ENCODE measurements around the gene LSAMP.

LSAMP gene

GRCh38 chr3:116408473-116408872 is 36.8 kb downstream of the LSAMP start:
- Mint-ChIP-seq H3K27ac (no peak overlapping the region), H3K27me3 (no peaks in the 10 kb centered on the region), H3K4me3 (no peak overlapping the region), H3K4me1 (no peaks in the 10 kb centered on the region), H3K36me3 (no peaks in the 10 kb centered on the region), H3K9me3 (peaks cover 0 to 1% of the 10 kb centered on the region in 2 donors)
- DNase-seq (no peak), ATAC-seq (replicated peaks) (no peak)

- Mint-ChIP-seq H3K9me3 (peaks cover 0 to 1% of the 10 kb centered on the region in 2 donors), H3K27ac (no peak overlapping the region), H3K4me1 (no peaks in the 10 kb centered on the region), H3K36me3 (no peaks in the 10 kb centered on the region), H3K27me3 (no peaks in the 10 kb centered on the region), H3K4me3 (no peak overlapping the region)
- no peak for ATAC-seq (replicated peaks)
- no peak for DNase-seq
Measured at GRCh38 chr3:116405231-116405630, 40.1 kb downstream of the LSAMP start.

- no peak overlapping the region for H3K4me3 Mint-ChIP-seq
- no peak overlapping the region for H3K27ac Mint-ChIP-seq
- H3K9me3 Mint-ChIP-seq = peaks cover 1 to 3% of the 10 kb centered on the region in 2 donors
- no peak for DNase-seq
- H3K36me3 Mint-ChIP-seq = no peaks in the 10 kb centered on the region
- no peak for ATAC-seq (replicated peaks)
- no peaks in the 10 kb centered on the region for H3K4me1 Mint-ChIP-seq
- no peaks in the 10 kb centered on the region for H3K27me3 Mint-ChIP-seq
Measured at GRCh38 chr3:116399701-116400226, 45.5 kb downstream of the LSAMP start.

- H3K27ac Mint-ChIP-seq = no peak overlapping the region
- DNase-seq (no peak), ATAC-seq (replicated peaks) (no peak)
- H3K4me3 Mint-ChIP-seq = no peak overlapping the region
- peaks cover 3 to 4% of the 10 kb centered on the region in 2 donors for H3K9me3 Mint-ChIP-seq
- no peaks in the 10 kb centered on the region for H3K4me1 Mint-ChIP-seq
- no peaks in the 10 kb centered on the region for H3K36me3 Mint-ChIP-seq
- no peaks in the 10 kb centered on the region for H3K27me3 Mint-ChIP-seq
Measured at GRCh38 chr3:116394365-116394764, 50.9 kb downstream of the LSAMP start.

- Mint-ChIP-seq H3K27ac (no peak overlapping the region), H3K4me1 (no peaks in the 10 kb centered on the region), H3K27me3 (no peaks in the 10 kb centered on the region), H3K4me3 (no peak overlapping the region), H3K36me3 (no peaks in the 10 kb centered on the region), H3K9me3 (peaks cover 4 to 6% of the 10 kb centered on the region in 2 donors)
- DNase-seq (no peak), ATAC-seq (replicated peaks) (no peak)
Measured at GRCh38 chr3:116393199-116393598, 52.1 kb downstream of the LSAMP start.

- H3K27me3 Mint-ChIP-seq = no peaks in the 10 kb centered on the region
- H3K4me3 Mint-ChIP-seq = no peak overlapping the region
- ATAC-seq (replicated peaks) (peak in 1 of 2 donors; percentile 7), DNase-seq (no peak)
- H3K9me3 Mint-ChIP-seq = peaks cover 4 to 6% of the 10 kb centered on the region in 2 donors
- no peak overlapping the region for H3K27ac Mint-ChIP-seq
- no peaks in the 10 kb centered on the region for H3K36me3 Mint-ChIP-seq
- no peaks in the 10 kb centered on the region for H3K4me1 Mint-ChIP-seq
Measured at GRCh38 chr3:116392291-116392690, 53.0 kb downstream of the LSAMP start.

GRCh38 chr3:116391296-116392201 is 53.7 kb downstream of the LSAMP start:
- no peaks in the 10 kb centered on the region for H3K36me3 Mint-ChIP-seq
- no peak for ATAC-seq (replicated peaks)
- no peak for DNase-seq
- H3K4me3 Mint-ChIP-seq = no peak overlapping the region
- no peak overlapping the region for H3K27ac Mint-ChIP-seq
- H3K4me1 Mint-ChIP-seq = no peaks in the 10 kb centered on the region
- H3K9me3 Mint-ChIP-seq = peaks cover 4 to 6% of the 10 kb centered on the region in 2 donors
- no peaks in the 10 kb centered on the region for H3K27me3 Mint-ChIP-seq

- ATAC-seq (replicated peaks) (no peak), DNase-seq (no peak)
- Mint-ChIP-seq H3K36me3 (no peaks in the 10 kb centered on the region), H3K4me1 (no peaks in the 10 kb centered on the region), H3K4me3 (no peak overlapping the region), H3K27me3 (no peaks in the 10 kb centered on the region), H3K27ac (no peak overlapping the region), H3K9me3 (peaks cover 4 to 6% of the 10 kb centered on the region in 2 donors)
Measured at GRCh38 chr3:116390318-116390717, 55.0 kb downstream of the LSAMP start.

- no peaks in the 10 kb centered on the region for H3K36me3 Mint-ChIP-seq
- no peak for DNase-seq
- peaks cover 4 to 8% of the 10 kb centered on the region in 2 donors for H3K9me3 Mint-ChIP-seq
Measured at GRCh38 chr3:116388867-116389385, 56.4 kb downstream of the LSAMP start.

GRCh38 chr3:116386168-116386567 is 59.1 kb downstream of the LSAMP start:
- no peak overlapping the region for H3K4me3 Mint-ChIP-seq
- DNase-seq (no peak), ATAC-seq (replicated peaks) (no peak)
- H3K36me3 Mint-ChIP-seq = no peaks in the 10 kb centered on the region
- no peaks in the 10 kb centered on the region for H3K4me1 Mint-ChIP-seq
- no peak overlapping the region for H3K27ac Mint-ChIP-seq
- H3K27me3 Mint-ChIP-seq = no peaks in the 10 kb centered on the region
- H3K9me3 Mint-ChIP-seq = peaks cover 4 to 5% of the 10 kb centered on the region in 2 donors

More at GRCh38 chr3:116388867-116389385, 56.4 kb downstream of the LSAMP start:
- Mint-ChIP-seq H3K4me1 (no peaks in the 10 kb centered on the region), H3K27ac (no peak overlapping the region), H3K27me3 (no peaks in the 10 kb centered on the region), H3K4me3 (no peak overlapping the region)
- ATAC-seq (replicated peaks) = no peak

GRCh38 chr3:116384717-116385116 is 60.6 kb downstream of the LSAMP start:
- Mint-ChIP-seq H3K4me3 (no peak overlapping the region), H3K9me3 (peaks cover 3 to 4% of the 10 kb centered on the region in 2 donors), H3K36me3 (no peaks in the 10 kb centered on the region), H3K27me3 (no peaks in the 10 kb centered on the region), H3K4me1 (no peaks in the 10 kb centered on the region), H3K27ac (no peak overlapping the region)
- ATAC-seq (replicated peaks) = no peak
- no peak for DNase-seq

GRCh38 chr3:116378077-116378476 is 67.2 kb downstream of the LSAMP start:
- no peaks in the 10 kb centered on the region for H3K4me1 Mint-ChIP-seq
- DNase-seq (no peak), ATAC-seq (replicated peaks) (no peak)
- H3K27me3 Mint-ChIP-seq = no peaks in the 10 kb centered on the region
- no peak overlapping the region for H3K4me3 Mint-ChIP-seq
- H3K36me3 Mint-ChIP-seq = no peaks in the 10 kb centered on the region
- H3K9me3 Mint-ChIP-seq = peaks cover 0 to 3% of the 10 kb centered on the region in 2 donors
- no peak overlapping the region for H3K27ac Mint-ChIP-seq

- ATAC-seq (replicated peaks) (no peak), DNase-seq (no peak)
- Mint-ChIP-seq H3K4me3 (no peak overlapping the region), H3K9me3 (peaks cover 0 to 3% of the 10 kb centered on the region in 2 donors), H3K27ac (no peak overlapping the region), H3K27me3 (no peaks in the 10 kb centered on the region), H3K4me1 (no peaks in the 10 kb centered on the region), H3K36me3 (no peaks in the 10 kb centered on the region)
Measured at GRCh38 chr3:116374901-116375300, 70.4 kb downstream of the LSAMP start.

GRCh38 chr3:116367761-116368395 is 77.4 kb downstream of the LSAMP start:
- H3K4me3 Mint-ChIP-seq = no peak overlapping the region
- H3K27me3 Mint-ChIP-seq = no peaks in the 10 kb centered on the region
- no peak for DNase-seq
- no peaks in the 10 kb centered on the region for H3K4me1 Mint-ChIP-seq
- H3K9me3 Mint-ChIP-seq = peaks cover 0 to 2% of the 10 kb centered on the region in 2 donors
- no peaks in the 10 kb centered on the region for H3K36me3 Mint-ChIP-seq
- H3K27ac Mint-ChIP-seq = no peak overlapping the region
- no peak for ATAC-seq (replicated peaks)
